GM12878 (cell line): ENCODE data around the gene SIRT7. TPM values are rescaled to one million over a fixed set of nuclear protein-coding genes. Genes with fewer than 3 reads are reported as not detected.

Experiments
- BCLAF1 ChIP-seq: fragments of 450-650 bp; IDR thresholded peaks from 2 replicates; pipeline ENCODE4 v1.6.1; 2017; ENCODE audit warnings: antibody characterized with exemption, mild to moderate bottlenecking, moderate library complexity
- CUX1 ChIP-seq: IDR thresholded peaks from 2 replicates; pipeline ENCODE4 v1.6.1; 2012; ENCODE audit warnings: improper control_type of control experiment, low read depth, low read length; ENCODE audit not compliant: insufficient replicate concordance
- EED ChIP-seq: sonication (generic); IDR thresholded peaks from 2 replicates; pipeline ENCODE4 v1.6.1; 2016; ENCODE audit warnings: antibody characterized with exemption, low read depth
- EGR1 ChIP-seq, 2 experiments: IDR thresholded peaks; 1 replicate in 1 of 2; 2 replicates in 1 of 2; pipeline ENCODE4 v1.6.1; 2011 to 2012; ENCODE audit warnings: low read depth in 2 of 2, low read length in 2 of 2, borderline replicate concordance in 1 of 2, mild to moderate bottlenecking in 1 of 2, moderate library complexity in 1 of 2
- EZH2 ChIP-seq: IDR thresholded peaks from 2 replicates; pipeline ENCODE4 v1.6.1; 2012; ENCODE audit warnings: low read depth, mild to moderate bottlenecking, control low read depth, inconsistent platforms, low read length, borderline replicate concordance; ENCODE audit not compliant: control insufficient read depth
- GATAD2B ChIP-seq: fragments of 450-650 bp; conservative IDR thresholded peaks from 2 replicates; pipeline ENCODE4 v1.6.1; 2017; ENCODE audit warnings: low read depth, mild to moderate bottlenecking, moderate library complexity
- HSF1 ChIP-seq: fragments of 150-350 bp; IDR thresholded peaks from 2 replicates; pipeline ENCODE4 v1.6.1; 2014; ENCODE audit warnings: mild to moderate bottlenecking, low read depth, low read length
- NR2C2 ChIP-seq: IDR thresholded peaks from 2 replicates; pipeline ENCODE4 v1.6.1; 2011; ENCODE audit warnings: borderline replicate concordance, low read depth; ENCODE audit not compliant: control insufficient read depth, insufficient read length
- POLR2AphosphoS2 ChIP-seq: IDR thresholded peaks from 2 replicates; pipeline ENCODE4 v1.6.1; 2011; ENCODE audit warnings: low read depth, mild to moderate bottlenecking, low read length, improper control_type of control experiment, moderate library complexity
- SREBF1 ChIP-seq: IDR thresholded peaks from 2 replicates; pipeline ENCODE4 v1.6.1; 2012; ENCODE audit warnings: mild to moderate bottlenecking, low read length
- ZBTB33 ChIP-seq: fragments of 450-650 bp; IDR thresholded peaks from 2 replicates; pipeline ENCODE4 v1.6.1; 2017; ENCODE audit warnings: mild to moderate bottlenecking
- ZNF207 ChIP-seq: fragments of 450-650 bp; IDR thresholded peaks from 2 replicates; pipeline ENCODE4 v1.6.1; 2014; ENCODE audit warnings: antibody characterized with exemption, mild to moderate bottlenecking, borderline replicate concordance
- polyA plus RNA-seq, 11 experiments: library from polyadenylated mRNA; depleted of rRNA in 4 of 11; unstranded in 6 of 11; stranded (reverse) in 5 of 11; fragments of >200 nt; fragmentation: Nextera tagmentation in 4 of 11; fragmentation: Illumina TruSeq in 1 of 11; extraction: Ambion mirVana in 4 of 11; extraction: Trizol in 1 of 11; gene quantifications; 1 replicate in 1 of 11; 2 replicates in 10 of 11; pipeline versions ENCODE4 v1.2.1 to v1.2.3, GENCODE V29; 2011 to 2016; ENCODE audit warnings: inconsistent platforms in 2 of 11, missing spikeins in 2 of 11, low read depth in 1 of 11
- total RNA-seq, 4 experiments: library from RNA; depleted of rRNA in 3 of 4; stranded (reverse); fragments of >200 nt in 3 of 4; fragmentation: Illumina TruSeq in 1 of 4; extraction: Trizol in 1 of 4; gene quantifications; 2 replicates each; pipeline versions ENCODE4 v1.2.1 to v1.2.3, GENCODE V29; 2013 to 2021

Gene SIRT7
- total and polyA plus RNA-seq, 10 of the 15 experiments (the other 5 are each of a cell fraction or from before 2014, with no cell fraction given), result 1.2 to 56.2 (median 22.7) TPM

- TF ChIP-seq EZH2 (no peak), CUX1 (no peak), SREBF1 (no peak), ZBTB33 (no peak), NR2C2 (peak; percentile 51), POLR2AphosphoS2 (no peak), ZNF207 (no peak), BCLAF1 (no peak), GATAD2B (no peak), EGR1 (IDR thresholded peaks at IDR 0.05; ENCODE audit: borderline replicate concordance in 1 of 2, low read depth in 2 of 2, low read length in 2 of 2) (no peak), EED (no peak), HSF1 (no peak)
Measured at GRCh38 chr17:81920612-81921536, 2.9 kb upstream of the SIRT7 start (continued).
